OCI-LY1 (cell line): ENCODE results near the gene DIP2B.
A peak's percentile ranks its signal among the peaks of the same experiment; 100 is the strongest.

Experiments used
- CTCF ChIP-seq: fragments of 200-600 bp; sonication (generic), shearing (Covaris generic); IDR thresholded peaks from 2 replicates; pipeline ENCODE4 v1.5.1; 2017; ENCODE audit warnings: mild to moderate bottlenecking, antibody characterized with exemption, low read length, moderate library complexity, mixed read lengths
- EZH2 ChIP-seq: fragments of 200-600 bp; sonication (generic), shearing (Covaris generic); IDR thresholded peaks from 2 replicates; pipeline ENCODE4 v1.8.0; 2017; ENCODE audit warnings: borderline replicate concordance, mixed run types, mild to moderate bottlenecking, antibody characterized with exemption, low read length, moderate library complexity, mixed read lengths

DNA sequence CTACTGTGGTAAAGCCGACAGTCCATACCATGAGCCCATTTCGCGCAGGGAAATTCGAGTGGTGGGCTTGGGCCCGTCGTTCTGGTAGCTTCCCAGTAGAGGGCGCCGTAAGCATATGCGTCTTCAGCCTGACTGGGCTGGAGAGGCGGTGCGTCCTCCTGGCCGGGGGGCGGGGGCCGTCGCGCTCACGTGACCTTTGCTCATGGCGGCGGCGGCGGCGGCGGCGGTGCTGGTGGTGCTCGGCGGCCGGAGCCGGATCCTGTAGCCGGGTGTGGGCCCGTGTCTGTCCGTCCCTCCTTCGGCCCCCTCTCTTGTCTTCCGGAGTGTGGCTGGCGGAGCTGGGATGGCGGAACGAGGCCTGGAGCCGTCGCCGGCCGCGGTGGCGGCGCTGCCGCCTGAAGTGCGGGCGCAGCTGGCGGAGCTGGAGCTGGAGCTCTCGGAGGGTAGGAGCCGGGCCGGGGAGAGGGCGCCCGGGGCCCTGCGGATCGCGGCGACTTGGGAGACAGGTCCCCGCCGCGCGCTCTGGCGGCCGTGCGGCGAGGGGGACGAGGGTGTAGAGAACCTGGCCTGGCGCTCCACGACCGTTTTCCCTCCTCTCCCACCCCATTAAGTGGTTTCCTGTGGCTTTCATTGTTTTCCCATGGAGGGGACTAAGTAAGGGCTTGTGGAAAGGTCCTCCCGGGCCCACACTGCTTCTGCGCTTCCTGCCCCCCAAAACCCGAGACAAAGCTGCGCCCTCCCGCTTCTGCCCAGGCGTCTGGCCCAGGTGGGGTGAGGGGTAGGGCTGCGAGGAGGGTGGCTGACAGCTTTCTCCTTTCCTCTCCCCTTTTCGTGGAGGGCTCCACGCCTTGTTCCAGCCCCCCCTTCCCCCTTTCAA lies at the start of gene DIP2B:
- TF ChIP-seq CTCF (peak; percentile 83), EZH2 (no peak)
